UCSD-AML1 (cell line): ENCODE results near the gene SLC39A12.
"Not testable (repeated sequence)": the region's sequence is repeated elsewhere in the genome, so short reads cannot be mapped to it uniquely, and the experiment has no call there.

Experiments
- DNase-seq: peaks from one replicate; lab custom pipeline; 2025; ENCODE audit not compliant: unreplicated experiment; lab: John Stamatoyannopoulos, UW

Gene SLC39A12

GRCh38 chr10:17951868-17952371 lies at the start of gene SLC39A12:
SLC39A12 (plus strand) TSS chr10:17951918; CDS start chr10:17953277, 1,359 bp downstream.
- DNase-seq, result no peak

- DNase-seq, result no peak
These were observed 47.2 kb upstream of the SLC39A12 start for GRCh38 chr10:17904564-17904963.

GRCh38 chr10:17905491-17905890 lies 46.2 kb upstream of the SLC39A12 start:
- no peak for DNase-seq

- DNase-seq, result no peak
These were observed 45.7 kb upstream of the SLC39A12 start for GRCh38 chr10:17906002-17906401.

- DNase-seq, result no peak
These were observed 44.1 kb upstream of the SLC39A12 start for GRCh38 chr10:17907641-17908040.

- DNase-seq, result no peak
These were observed 41.5 kb upstream of the SLC39A12 start for GRCh38 chr10:17910125-17910789.

- DNase-seq, result no peak
These were observed 39.0 kb upstream of the SLC39A12 start for GRCh38 chr10:17912754-17913153.

- DNase-seq, result no peak
These were observed 38.1 kb upstream of the SLC39A12 start for GRCh38 chr10:17913604-17914003.

GRCh38 chr10:17914169-17915045 lies 37.3 kb upstream of the SLC39A12 start:
- DNase-seq, result no peak

GRCh38 chr10:17915181-17915580 lies 36.5 kb upstream of the SLC39A12 start:
- DNase-seq, result no peak

GRCh38 chr10:17918187-17918903 lies 33.4 kb upstream of the SLC39A12 start:
- no peak for DNase-seq

GRCh38 chr10:17921378-17921777 lies 30.3 kb upstream of the SLC39A12 start:
- DNase-seq, result no peak

GRCh38 chr10:17923728-17924127 lies 28.0 kb upstream of the SLC39A12 start:
- DNase-seq, result no peak

GRCh38 chr10:17943033-17943745 lies 8.5 kb upstream of the SLC39A12 start:
- DNase-seq, result no peak

- not testable (repeated sequence) for DNase-seq
These were observed 1.4 kb upstream of the SLC39A12 start for GRCh38 chr10:17950269-17950668.

GRCh38 chr10:17950726-17951125 lies 992 bp upstream of the SLC39A12 start:
- DNase-seq, result no peak

GRCh38 chr10:17954372-17954771 lies 2.7 kb downstream of the SLC39A12 start:
- DNase-seq, result not testable (repeated sequence)

- no peak for DNase-seq
These were observed 3.1 kb downstream of the SLC39A12 start for GRCh38 chr10:17954861-17955260.

GRCh38 chr10:17958049-17958448 lies 6.3 kb downstream of the SLC39A12 start:
- DNase-seq, result no peak

GRCh38 chr10:17959870-17960269 lies 8.2 kb downstream of the SLC39A12 start:
- DNase-seq, result no peak
